ENCODE results near the gene C1orf50. TPM values are rescaled to one million over a fixed set of nuclear protein-coding genes. Genes with fewer than 3 reads are reported as not detected.

C1orf50 gene
- total and polyA plus RNA-seq, 4 donors = 1.6 to 10.6 (median 6.1) TPM

GRCh38 chr1:42822800-42823392 is 55.8 kb downstream of the C1orf50 start:
- Histone ChIP-seq H3K27me3 (ENCODE audit: control insufficient read depth in 1 of 2, insufficient read depth in 2 of 2, low read length in 1 of 2) (no peaks in the 10 kb centered on the region), H3K27ac (ENCODE audit: low read depth in 1 of 2, low read length in 2 of 2) (no peak overlapping the region), H3K36me3 (ENCODE audit: control insufficient read depth in 1 of 2, insufficient read depth in 2 of 2, low read length in 1 of 2) (no peaks in the 10 kb centered on the region), H3K9me3 (ENCODE audit: control insufficient read depth, low read length) (no peaks in the 10 kb centered on the region), H3K4me3 (ENCODE audit: low read length in 2 of 2) (no peak overlapping the region), H3K4me1 (ENCODE audit: control insufficient read depth in 1 of 2, insufficient read depth in 2 of 2, low read length in 2 of 2) (no peaks in the 10 kb centered on the region)
- ATAC-seq (ENCODE audit: low FRiP score) (no peak), DNase-seq (no peak)
- WGBS, 2 donors = 59 to 63% methylated on average over 2 of the region's 2 CpGs
- intact Hi-C loops (cut with DNase I) = no loop called here

- Histone ChIP-seq H3K36me3 (ENCODE audit: control insufficient read depth in 1 of 2, insufficient read depth in 2 of 2, low read length in 1 of 2) (no peaks in the 10 kb centered on the region), H3K4me3 (ENCODE audit: low read length in 2 of 2) (no peak overlapping the region), H3K27me3 (ENCODE audit: control insufficient read depth in 1 of 2, insufficient read depth in 2 of 2, low read length in 1 of 2) (no peaks in the 10 kb centered on the region), H3K4me1 (ENCODE audit: control insufficient read depth in 1 of 2, insufficient read depth in 2 of 2, low read length in 2 of 2) (no peaks in the 10 kb centered on the region), H3K9me3 (ENCODE audit: control insufficient read depth, low read length) (no peaks in the 10 kb centered on the region), H3K27ac (ENCODE audit: low read depth in 1 of 2, low read length in 2 of 2) (no peak overlapping the region)
- DNase-seq (no peak), ATAC-seq (ENCODE audit: low FRiP score) (no peak)
- intact Hi-C loops (cut with DNase I) = no loop called here
- 95 to 96% methylated on average over 4 of the region's 4 CpGs for WGBS, 2 donors
These were observed 57.5 kb downstream of the C1orf50 start for GRCh38 chr1:42824481-42825035.

GRCh38 chr1:42825036-42825851 is 58.2 kb downstream of the C1orf50 start:
- 79 to 82% methylated on average over 10 of the region's 10 CpGs for WGBS, 2 donors
- H3K27ac ChIP-seq (ENCODE audit: low read depth in 1 of 2, low read length in 2 of 2) = no peak overlapping the region
- intact Hi-C loops (cut with DNase I) = no loop called here
- DNase-seq = no peak
- H3K27me3 ChIP-seq (ENCODE audit: control insufficient read depth in 1 of 2, insufficient read depth in 2 of 2, low read length in 1 of 2) = no peaks in the 10 kb centered on the region
- H3K4me3 ChIP-seq (ENCODE audit: low read length in 2 of 2) = no peak overlapping the region
- no peaks in the 10 kb centered on the region for H3K9me3 ChIP-seq (ENCODE audit: control insufficient read depth, low read length)
- no peaks in the 10 kb centered on the region for H3K4me1 ChIP-seq (ENCODE audit: control insufficient read depth in 1 of 2, insufficient read depth in 2 of 2, low read length in 2 of 2)
- no peak for ATAC-seq (ENCODE audit: low FRiP score)
- H3K36me3 ChIP-seq (ENCODE audit: control insufficient read depth in 1 of 2, insufficient read depth in 2 of 2, low read length in 1 of 2) = no peaks in the 10 kb centered on the region

Other genes with a start within 250 kb of the C1orf50 start
- 10 to 100 TPM; 14.1 to 16.4 TPM for gene PPIH, start 108.8 kb upstream of the C1orf50 start, total RNA-seq
- gene PPIH, start 108.8 kb upstream of the C1orf50 start, polyA plus RNA-seq = 10 to 100 TPM; 24.0 to 32.5 TPM
- gene YBX1, start 84.8 kb upstream of the C1orf50 start, total RNA-seq = 100 to 1,000 TPM; 393 to 498 TPM
- 1,000 to 10,000 TPM in 1 of 2 donors, 100 to 1,000 TPM in 1; 816 to 1,633 TPM for gene YBX1, start 84.8 kb upstream of the C1orf50 start, polyA plus RNA-seq
- gene CLDN19, start 27.0 kb upstream of the C1orf50 start, total RNA-seq = under 1 TPM; 0.39 to 0.94 TPM
- gene CLDN19, start 27.0 kb upstream of the C1orf50 start, polyA plus RNA-seq = not detected
- 10 to 100 TPM; 37.7 to 54.6 TPM for gene P3H1, start 221 bp upstream of the C1orf50 start, total RNA-seq
- 10 to 100 TPM; 15.2 to 64.3 TPM for gene P3H1, start 221 bp upstream of the C1orf50 start, polyA plus RNA-seq
- under 1 TPM in 1 of 2 donors, not detected in 1; 0.13 TPM for gene TMEM269, start 17.7 kb downstream of the C1orf50 start, total RNA-seq
- not detected for gene TMEM269, start 17.7 kb downstream of the C1orf50 start, polyA plus RNA-seq
- 10 to 100 TPM in 1 of 2 donors, 1 to 10 TPM in 1; 7.1 to 12.8 TPM for gene ERMAP, start 49.9 kb downstream of the C1orf50 start, total RNA-seq
- gene ERMAP, start 49.9 kb downstream of the C1orf50 start, polyA plus RNA-seq = 10 to 100 TPM in 1 of 2 donors, 1 to 10 TPM in 1; 5.9 to 10.1 TPM
- 10 to 100 TPM; 15.9 to 17.3 TPM for gene SVBP, start 50.1 kb downstream of the C1orf50 start, total RNA-seq
- gene SVBP, start 50.1 kb downstream of the C1orf50 start, polyA plus RNA-seq = 10 to 100 TPM; 37.0 to 37.8 TPM
- 1 to 10 TPM; 5.4 to 9.8 TPM for gene ZNF691, start 79.4 kb downstream of the C1orf50 start, total RNA-seq
- gene ZNF691, start 79.4 kb downstream of the C1orf50 start, polyA plus RNA-seq = 10 to 100 TPM in 1 of 2 donors, 1 to 10 TPM in 1; 7.4 to 10.4 TPM
- gene SLC2A1, start 191.6 kb downstream of the C1orf50 start, total RNA-seq = 100 to 1,000 TPM in 1 of 2 donors, 10 to 100 TPM in 1; 87.7 to 124 TPM
- gene SLC2A1, start 191.6 kb downstream of the C1orf50 start, polyA plus RNA-seq = 10 to 100 TPM in 1 of 2 donors, 1 to 10 TPM in 1; 6.4 to 11.6 TPM